ENCODE measurements around the gene RABGEF1.
"Not testable (repeated sequence)": the region's sequence is repeated elsewhere in the genome, so short reads cannot be mapped to it uniquely, and the experiment has no call there.

The RABGEF1 gene

GRCh38 chr7:66740302-66740979, at the start of gene RABGEF1:
RABGEF1 (plus strand) TSS chr7:66740733; CDS start chr7:66771900, 31,167 bp downstream.
- peak; percentile 97 for DNase-seq (ENCODE audit: low spot score)

DNA sequence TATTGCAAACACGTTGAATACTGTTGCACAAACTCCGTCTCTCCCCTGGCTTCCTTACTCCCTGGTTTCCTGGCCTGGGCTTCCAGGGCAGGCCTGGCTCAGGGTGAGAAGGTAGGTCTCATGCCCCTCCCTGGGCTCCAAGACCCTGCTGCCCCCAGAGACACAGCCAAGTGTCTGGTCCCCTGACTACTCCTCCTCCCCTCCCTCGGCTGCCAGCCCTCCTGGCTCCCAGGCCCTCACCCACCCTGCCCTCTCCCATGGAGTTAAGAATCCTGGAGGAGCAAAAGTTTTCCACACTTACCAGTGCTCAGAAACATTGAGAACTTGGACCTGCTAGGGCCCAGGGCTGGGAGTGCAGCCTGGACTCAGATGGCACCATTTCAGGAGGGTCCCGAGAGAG, 47.2 kb upstream of the RABGEF1 start:
- DNase-seq (ENCODE audit: low spot score), result no peak

DNA sequence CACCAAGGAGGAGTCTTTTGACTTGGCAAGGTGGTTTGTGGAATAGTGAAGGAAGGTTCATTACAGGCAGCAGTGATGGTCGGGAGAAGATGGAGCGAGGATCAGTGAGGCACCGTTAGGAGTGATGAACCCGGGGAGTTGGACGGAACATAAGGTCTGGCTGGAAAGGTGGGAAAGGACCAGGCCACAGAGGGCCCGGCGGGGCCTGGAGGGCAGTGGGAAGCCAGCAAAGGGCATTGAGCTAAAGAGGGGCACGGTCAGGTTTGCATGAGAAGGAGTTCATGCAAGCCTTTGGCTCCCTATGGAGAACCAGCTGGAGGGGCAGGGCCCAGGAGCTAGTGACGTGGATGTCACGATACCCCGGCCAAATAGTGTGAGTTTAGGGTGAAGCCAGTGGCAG, 46.2 kb upstream of the RABGEF1 start:
- no peak for DNase-seq (ENCODE audit: low spot score)

DNA sequence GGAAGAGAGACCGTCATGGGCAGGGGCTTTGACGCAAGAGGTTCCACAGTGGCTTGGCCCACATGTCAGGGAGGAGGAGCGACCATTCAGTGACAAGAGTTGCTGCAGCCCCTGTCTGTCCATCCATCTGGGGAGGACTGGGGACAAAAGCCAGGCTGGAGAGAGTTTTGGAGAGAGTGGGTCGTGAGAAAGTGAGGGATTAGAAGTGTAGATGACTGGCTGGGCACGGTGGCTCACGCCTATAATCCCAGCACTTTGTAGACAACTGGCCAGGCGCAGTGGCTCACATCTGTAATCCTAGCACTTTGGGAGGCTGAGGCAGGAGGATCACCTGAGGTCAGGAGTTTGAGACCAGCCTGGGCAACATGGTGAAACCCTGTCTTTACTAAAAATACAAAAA, 45.1 kb upstream of the RABGEF1 start:
- not testable (repeated sequence) for DNase-seq (ENCODE audit: low spot score)

GRCh38 chr7:66696134-66696533, 44.4 kb upstream of the RABGEF1 start:
- not testable (repeated sequence) for DNase-seq (ENCODE audit: low spot score)

DNA sequence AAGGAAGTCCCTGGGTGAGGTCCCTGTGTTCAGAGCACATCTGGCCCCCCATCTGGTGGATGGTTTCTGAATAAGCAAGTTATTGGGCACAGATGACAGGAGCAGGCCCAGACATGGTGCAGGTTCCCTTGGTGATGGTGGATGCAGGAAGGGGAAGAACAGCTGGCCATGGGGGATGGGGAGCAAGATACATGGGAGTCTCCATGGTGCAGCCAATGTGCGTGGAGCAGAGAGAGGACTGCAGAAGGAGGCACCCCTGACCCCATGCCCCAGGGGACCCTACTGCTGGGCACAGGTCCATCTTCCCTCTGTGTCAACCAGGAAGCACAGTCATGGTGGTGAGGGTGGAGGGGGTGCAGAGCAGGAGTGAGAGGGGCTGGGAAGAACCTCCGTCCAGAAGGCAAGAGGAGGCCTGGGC, 43.8 kb upstream of the RABGEF1 start:
- DNase-seq (ENCODE audit: low spot score), result no peak

DNA sequence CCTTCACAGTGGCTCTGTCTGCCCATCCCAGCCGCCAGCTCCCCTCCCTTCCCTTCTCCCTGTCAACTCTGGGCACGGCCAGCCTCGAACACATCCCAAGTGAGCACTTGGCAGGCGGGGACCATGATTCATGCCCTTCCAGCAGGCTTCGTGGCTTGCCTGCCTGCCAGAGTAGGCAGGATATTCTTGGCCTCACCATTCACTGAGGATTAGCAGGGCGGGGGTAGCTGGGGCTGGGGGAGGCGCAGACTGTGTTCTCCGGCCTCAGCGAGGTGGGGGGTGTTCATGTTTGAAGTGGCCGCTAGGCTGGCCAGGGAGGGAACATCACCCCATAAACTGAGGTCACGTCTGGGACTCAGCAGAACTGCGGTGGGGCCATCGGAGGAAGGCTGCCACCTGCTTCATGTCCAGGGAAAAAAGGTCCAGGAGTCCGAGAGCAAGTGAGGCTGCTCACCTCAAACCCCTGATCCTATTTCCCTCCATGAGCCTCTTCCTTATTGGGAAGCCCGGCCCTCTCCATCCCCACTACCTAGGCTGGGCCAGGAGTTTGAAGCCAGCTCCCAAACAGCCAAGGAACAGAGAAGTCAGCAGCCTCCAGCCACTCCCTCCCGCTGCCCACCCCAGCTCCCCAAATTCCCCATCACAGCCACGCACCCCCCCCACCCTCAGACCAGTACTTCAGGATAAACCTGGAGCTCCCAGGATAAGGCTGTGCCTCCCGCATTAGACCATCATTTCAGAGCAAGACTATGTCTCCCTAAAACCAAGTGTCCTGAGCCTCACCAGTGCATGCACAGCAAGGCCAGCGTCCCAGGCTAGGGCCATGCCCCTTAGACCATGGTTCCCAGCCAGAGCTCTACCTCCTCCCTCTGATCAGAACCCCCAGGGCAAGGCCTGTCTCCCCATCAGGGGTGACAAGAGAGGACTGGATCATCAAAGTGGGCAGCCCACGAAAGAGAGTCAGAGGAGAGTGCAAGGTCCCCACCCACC, 42.8 kb upstream of the RABGEF1 start:
- peak; percentile 68 for DNase-seq (ENCODE audit: low spot score)

DNA sequence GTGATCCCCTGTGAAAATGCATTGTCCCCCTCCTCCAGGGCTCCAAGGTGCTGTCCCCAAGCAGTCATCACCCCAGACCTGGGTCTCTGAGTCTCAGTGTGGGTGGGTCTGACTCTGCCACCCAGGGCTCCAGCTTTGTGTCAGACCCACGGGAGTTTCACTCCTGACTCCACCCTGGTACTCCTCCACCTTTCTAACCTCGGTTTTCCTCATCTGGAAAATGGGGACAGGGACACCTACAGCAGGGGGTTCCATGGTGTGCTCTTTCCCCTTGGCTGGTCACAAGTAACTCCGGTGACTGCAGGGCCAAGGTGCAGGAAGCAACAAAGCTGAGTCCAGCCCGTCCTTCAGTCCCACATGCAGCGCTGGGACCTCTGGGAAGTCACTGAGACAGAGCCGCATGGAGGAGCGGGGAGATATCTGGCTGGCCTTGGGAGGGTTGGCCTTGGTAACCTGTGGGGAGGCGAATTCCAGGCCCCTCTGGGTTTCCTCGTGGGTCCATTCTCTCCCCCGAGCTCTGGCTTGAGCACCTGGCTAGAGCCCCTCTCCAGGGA, 41.8 kb upstream of the RABGEF1 start:
- no peak for DNase-seq (ENCODE audit: low spot score)

GRCh38 chr7:66699998-66700397, 40.5 kb upstream of the RABGEF1 start:
- DNase-seq (ENCODE audit: low spot score), result peak; percentile 25

DNA sequence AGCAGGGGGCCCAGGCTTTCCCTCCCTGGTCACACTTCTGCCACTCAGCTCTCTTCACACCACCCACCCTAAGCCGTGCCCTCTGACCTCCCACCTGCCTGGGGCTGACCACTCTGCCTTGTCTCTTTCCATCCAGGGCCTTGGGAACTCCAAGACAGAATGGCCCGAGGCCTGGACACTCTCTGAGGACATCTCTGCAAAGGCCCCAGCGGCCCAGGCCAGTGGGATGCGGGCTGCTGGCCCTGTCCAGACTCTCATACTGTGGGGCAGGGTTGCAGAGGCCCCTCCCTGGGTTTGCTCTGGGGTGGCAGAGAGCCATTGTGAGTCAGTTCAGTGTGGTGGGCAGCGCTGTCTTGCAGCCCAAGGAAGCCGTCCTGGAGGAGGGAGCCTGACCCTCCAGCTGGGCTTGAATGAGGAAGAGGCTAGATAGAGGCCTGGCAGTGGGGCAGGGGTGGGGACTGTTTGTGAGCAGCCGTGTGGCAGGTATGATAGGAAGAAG, 39.9 kb upstream of the RABGEF1 start:
- DNase-seq (ENCODE audit: low spot score), result no peak

GRCh38 chr7:66707825-66708224, 32.7 kb upstream of the RABGEF1 start:
- DNase-seq (ENCODE audit: low spot score), result no peak

GRCh38 chr7:66710752-66711151, 29.8 kb upstream of the RABGEF1 start:
- not testable (repeated sequence) for DNase-seq (ENCODE audit: low spot score)

- no peak for DNase-seq (ENCODE audit: low spot score)
Measured at GRCh38 chr7:66713687-66714086, 26.8 kb upstream of the RABGEF1 start.

- not testable (repeated sequence) for DNase-seq (ENCODE audit: low spot score)
Measured at GRCh38 chr7:66716634-66717033, 23.9 kb upstream of the RABGEF1 start.

GRCh38 chr7:66720561-66720960, 20.0 kb upstream of the RABGEF1 start:
- no peak for DNase-seq (ENCODE audit: low spot score)

DNA sequence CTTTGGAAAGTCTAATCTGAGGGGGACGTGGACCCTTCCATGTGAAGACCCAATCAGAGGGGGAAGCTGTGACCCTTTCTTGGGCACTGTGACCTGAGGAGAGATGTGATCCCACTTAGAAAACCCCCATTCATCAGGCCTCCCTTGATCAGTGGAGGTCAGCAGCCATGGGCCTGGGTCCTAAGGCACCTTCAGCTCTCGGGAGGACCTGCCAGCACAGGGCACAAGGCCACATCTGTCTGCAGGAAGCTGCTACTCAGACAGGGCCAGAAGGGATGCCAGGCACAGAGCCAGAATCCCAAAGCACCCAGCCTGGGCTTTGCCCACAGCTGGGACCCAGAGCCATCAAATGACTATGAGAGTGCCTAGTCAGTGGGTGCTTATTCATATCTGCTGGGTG, 14.7 kb upstream of the RABGEF1 start:
- no peak for DNase-seq (ENCODE audit: low spot score)

DNA sequence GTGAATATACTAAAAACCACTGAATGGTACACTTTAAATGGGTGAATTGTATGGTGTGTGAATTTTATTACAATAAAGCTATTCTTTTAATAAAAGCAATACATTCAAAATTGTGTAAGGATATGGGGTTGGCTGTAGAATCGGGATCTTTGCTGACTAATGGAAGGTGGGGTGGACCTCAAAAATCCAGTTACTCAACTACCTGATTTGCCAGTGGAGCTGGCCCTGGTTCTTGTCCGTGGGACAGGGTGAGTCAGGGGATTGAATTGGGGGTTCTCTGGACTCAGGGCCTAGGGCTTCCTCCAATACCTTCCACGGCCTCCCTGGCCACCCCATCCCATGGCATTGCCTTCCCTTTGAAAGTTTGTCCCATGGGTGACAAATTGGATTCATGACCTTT, 13.5 kb upstream of the RABGEF1 start:
- DNase-seq (ENCODE audit: low spot score), result no peak

GRCh38 chr7:66728571-66728970, 12.0 kb upstream of the RABGEF1 start:
- DNase-seq (ENCODE audit: low spot score), result no peak

DNA sequence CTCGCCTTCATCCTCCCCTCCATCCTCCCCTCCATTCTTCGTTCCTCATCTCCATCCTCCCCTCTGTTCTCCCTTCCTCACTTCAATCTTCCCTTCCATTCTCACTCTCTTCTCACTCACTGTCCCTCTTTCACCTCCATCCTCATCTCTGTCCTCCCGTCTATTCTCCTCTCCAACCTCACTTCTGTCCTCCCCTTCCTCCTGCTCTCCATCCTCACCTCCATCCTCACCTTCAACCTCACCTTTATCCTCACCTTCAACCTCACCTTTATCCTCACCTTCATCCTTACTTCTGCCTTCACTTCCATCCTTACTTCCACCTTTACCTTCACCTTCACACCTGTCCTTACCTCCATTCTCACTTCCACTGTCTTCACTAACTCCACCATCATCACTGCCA, 11.3 kb upstream of the RABGEF1 start:
- DNase-seq (ENCODE audit: low spot score), result no peak

DNA sequence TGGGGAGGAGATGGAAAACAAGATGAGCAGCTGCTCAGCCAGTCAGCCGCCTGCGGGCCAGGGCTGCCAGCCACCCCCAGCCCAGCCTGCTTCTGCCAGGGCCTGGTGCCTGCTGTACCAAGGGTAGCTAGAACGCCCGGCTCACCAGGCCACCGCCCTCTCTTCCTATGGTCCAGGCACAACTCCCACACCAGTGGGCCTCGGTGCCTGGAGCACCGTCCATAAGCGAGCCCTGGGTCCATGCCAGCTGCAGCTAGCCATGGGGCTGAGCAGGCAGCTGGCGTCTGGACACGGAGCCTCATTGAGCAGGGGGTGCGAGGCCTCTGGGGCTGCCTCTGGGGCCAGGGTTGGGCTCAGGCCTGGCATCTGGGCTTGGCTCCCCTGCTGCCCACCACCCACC, 8.5 kb upstream of the RABGEF1 start:
- no peak for DNase-seq (ENCODE audit: low spot score)

- no peak for DNase-seq (ENCODE audit: low spot score)
Measured at GRCh38 chr7:66732439-66732838, 8.1 kb upstream of the RABGEF1 start.

- DNase-seq (ENCODE audit: low spot score), result no peak
Measured at GRCh38 chr7:66734006-66734405, 6.5 kb upstream of the RABGEF1 start.

DNA sequence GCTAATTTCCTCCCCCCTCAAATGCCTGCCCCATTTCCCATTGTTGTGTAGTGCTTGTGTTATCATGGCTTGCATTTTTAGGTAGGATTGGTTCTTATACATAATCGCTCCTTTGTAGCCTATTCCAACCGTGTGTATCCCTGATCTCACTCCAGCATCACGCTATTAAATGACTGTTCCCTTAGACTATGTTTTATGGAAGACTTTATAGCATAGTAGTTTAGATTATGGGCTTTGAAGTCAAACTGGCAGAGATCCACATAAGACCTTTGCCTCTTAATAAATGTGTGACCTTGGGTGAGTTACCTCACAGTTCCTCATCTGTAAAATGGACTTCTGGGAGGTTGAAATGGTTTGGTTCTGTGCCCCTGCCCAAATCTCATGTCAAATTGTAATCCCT, 5.4 kb upstream of the RABGEF1 start:
- no peak for DNase-seq (ENCODE audit: low spot score)
